IPS-18a (cell line): ENCODE data around the gene HLA-E.
A peak's percentile ranks its signal among the peaks of the same experiment; 100 is the strongest.

ENCODE experiments used
- H3K27ac ChIP-seq: one replicate; pipeline ENCODE4 v1.5.1; 2013; ENCODE audit warnings: low read length
- H3K27me3 ChIP-seq: one replicate; pipeline ENCODE4 v1.6.1; 2013; ENCODE audit warnings: mild to moderate bottlenecking, low read length; ENCODE audit not compliant: control insufficient read depth, insufficient read depth
- H3K36me3 ChIP-seq: one replicate; pipeline ENCODE4 v1.6.1; 2013; ENCODE audit warnings: low read depth, low read length; ENCODE audit not compliant: control insufficient read depth
- H3K4me1 ChIP-seq: one replicate; pipeline ENCODE4 v1.6.1; 2013; ENCODE audit warnings: low read depth, low read length; ENCODE audit not compliant: control insufficient read depth
- H3K4me3 ChIP-seq: one replicate; pipeline ENCODE4 v1.5.1; 2013; ENCODE audit warnings: low read length
- H3K9ac ChIP-seq: one replicate; pipeline ENCODE4 v1.6.1; 2013; ENCODE audit warnings: mild to moderate bottlenecking, low read length, moderate library complexity
- H3K9me3 ChIP-seq: one replicate; pipeline ENCODE4 v1.6.1; 2013; ENCODE audit warnings: low read depth, low read length; ENCODE audit not compliant: control insufficient read depth

Gene HLA-E

DNA sequence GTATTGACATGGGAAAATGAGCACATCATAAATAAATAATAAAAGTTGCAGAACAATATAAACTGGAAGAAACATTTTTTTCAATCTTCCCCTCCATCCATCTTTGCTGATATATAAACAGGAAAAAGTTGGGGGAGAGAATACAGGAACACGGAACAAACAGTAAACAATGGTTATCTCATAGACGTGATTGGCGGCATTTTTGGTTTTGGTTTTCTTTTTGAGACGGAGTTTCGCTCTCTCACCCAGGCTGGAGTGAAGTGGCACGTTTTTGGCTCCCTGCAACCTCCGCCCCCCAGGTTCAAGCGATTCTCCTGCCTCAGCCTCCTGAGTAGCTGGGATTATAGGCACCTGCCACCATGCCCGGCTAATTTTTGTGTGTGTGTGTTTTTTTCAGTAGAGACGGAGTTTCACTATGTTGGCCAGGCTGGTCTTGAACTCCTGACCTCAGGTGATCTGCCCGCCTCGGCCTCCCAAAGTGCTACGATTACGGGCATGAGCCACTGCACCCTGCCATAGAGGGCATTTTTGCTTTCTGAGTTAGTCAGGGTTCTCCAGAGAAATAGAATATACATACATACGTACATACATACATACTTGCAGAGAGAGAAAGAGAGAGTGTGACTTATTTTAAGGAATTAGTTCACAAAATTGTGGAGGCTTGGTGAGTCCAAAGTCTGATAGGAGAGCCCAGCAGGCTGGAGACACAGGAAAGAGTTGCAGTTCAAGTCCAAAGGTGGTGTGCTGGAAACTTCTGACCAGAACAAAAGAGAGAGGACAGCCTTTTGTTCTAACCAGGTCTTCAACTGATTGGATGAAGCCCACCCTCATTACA is 44.4 kb downstream of the HLA-E start:
- no peaks in the 10 kb centered on the region for H3K4me1 ChIP-seq
- no peak overlapping the region for H3K27ac ChIP-seq
- no peaks in the 10 kb centered on the region for H3K9me3 ChIP-seq
- H3K36me3 ChIP-seq, result no peaks in the 10 kb centered on the region
- H3K27me3 ChIP-seq, result no peaks in the 10 kb centered on the region
- no peak overlapping the region for H3K4me3 ChIP-seq
- no peak overlapping the region for H3K9ac ChIP-seq

DNA sequence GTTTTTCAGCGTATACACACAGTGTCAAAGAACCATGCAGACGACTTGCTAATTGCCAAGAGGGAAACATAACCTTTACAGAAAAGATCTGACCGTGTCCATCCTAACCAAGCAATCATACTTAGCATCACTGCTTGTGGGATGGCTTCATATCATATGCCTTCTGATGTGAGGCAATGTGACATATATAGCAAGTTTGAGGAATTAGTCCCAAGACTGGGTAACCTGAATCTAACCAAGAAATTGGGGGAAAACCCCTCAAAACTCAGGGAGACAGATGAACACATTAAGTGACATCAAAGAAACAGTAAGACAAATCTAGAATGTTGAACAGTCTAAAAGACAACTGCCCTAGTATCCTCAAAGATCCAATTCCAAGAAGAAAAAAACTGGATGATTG is 48.6 kb downstream of the HLA-E start:
- peaks cover 3% of the 10 kb centered on the region for H3K4me1 ChIP-seq
- no peaks in the 10 kb centered on the region for H3K9me3 ChIP-seq
- no peaks in the 10 kb centered on the region for H3K36me3 ChIP-seq
- H3K9ac ChIP-seq, result no peak overlapping the region
- H3K27me3 ChIP-seq, result no peaks in the 10 kb centered on the region
- H3K27ac ChIP-seq, result no peak overlapping the region
- H3K4me3 ChIP-seq, result no peak overlapping the region

GRCh38 chr6:30541515-30542403 is 52.5 kb downstream of the HLA-E start:
- Histone ChIP-seq H3K27ac (no peak overlapping the region), H3K4me1 (peaks cover 3% of the 10 kb centered on the region), H3K36me3 (peaks cover 7% of the 10 kb centered on the region), H3K4me3 (peak overlapping the region; percentile 72), H3K27me3 (no peaks in the 10 kb centered on the region), H3K9ac (no peak overlapping the region), H3K9me3 (no peaks in the 10 kb centered on the region)

GRCh38 chr6:30542404-30542725 is 53.1 kb downstream of the HLA-E start:
- Histone ChIP-seq H3K4me3 (no peak overlapping the region), H3K9me3 (no peaks in the 10 kb centered on the region), H3K27me3 (no peaks in the 10 kb centered on the region), H3K36me3 (peaks cover 7% of the 10 kb centered on the region), H3K4me1 (peaks cover 3% of the 10 kb centered on the region), H3K27ac (no peak overlapping the region), H3K9ac (no peak overlapping the region)

DNA sequence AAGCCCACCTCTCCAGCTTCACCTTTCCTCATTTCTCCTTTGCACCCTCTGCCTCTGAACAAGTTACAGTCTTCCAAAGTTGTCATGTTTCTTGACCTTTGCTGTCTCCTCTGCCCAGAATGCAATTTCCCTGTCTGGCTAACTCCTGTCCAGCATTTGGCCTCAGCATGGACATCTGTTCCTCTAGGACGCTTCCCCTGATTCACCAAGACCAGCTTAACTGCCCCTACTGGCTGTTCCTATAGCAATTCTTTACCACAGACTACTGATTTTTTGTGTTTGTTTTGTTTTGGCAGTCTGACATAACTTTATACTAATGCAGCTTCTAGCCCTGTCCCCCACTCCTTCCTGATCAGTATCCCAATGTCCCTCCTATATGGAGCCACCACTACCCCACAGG is 53.6 kb downstream of the HLA-E start:
- Histone ChIP-seq H3K36me3 (peaks cover 7% of the 10 kb centered on the region), H3K4me1 (peaks cover 3% of the 10 kb centered on the region), H3K9ac (no peak overlapping the region), H3K4me3 (no peak overlapping the region), H3K27ac (no peak overlapping the region), H3K27me3 (no peaks in the 10 kb centered on the region), H3K9me3 (no peaks in the 10 kb centered on the region)
